ENCODE results near the gene MTHFR. TPM values are rescaled to one million over a fixed set of nuclear protein-coding genes. Genes with fewer than 3 reads are reported as not detected.

Gene MTHFR
- total RNA-seq, 1 donor from 2014 or later = 47.9 TPM

- no peak overlapping the region for H3K4me3 ChIP-seq
- no peak overlapping the region for H3K27ac ChIP-seq
- H3K27me3 ChIP-seq = no peaks in the 10 kb centered on the region
- DNase-seq (ENCODE audit: extremely low spot score in 2 of 2) = no peak
- no peaks in the 10 kb centered on the region for H3K9me3 ChIP-seq
- peaks cover 0 to 16% of the 10 kb centered on the region in 2 donors for H3K36me3 ChIP-seq
- no peaks in the 10 kb centered on the region for H3K4me1 ChIP-seq
- TF ChIP-seq, protein P1, sequence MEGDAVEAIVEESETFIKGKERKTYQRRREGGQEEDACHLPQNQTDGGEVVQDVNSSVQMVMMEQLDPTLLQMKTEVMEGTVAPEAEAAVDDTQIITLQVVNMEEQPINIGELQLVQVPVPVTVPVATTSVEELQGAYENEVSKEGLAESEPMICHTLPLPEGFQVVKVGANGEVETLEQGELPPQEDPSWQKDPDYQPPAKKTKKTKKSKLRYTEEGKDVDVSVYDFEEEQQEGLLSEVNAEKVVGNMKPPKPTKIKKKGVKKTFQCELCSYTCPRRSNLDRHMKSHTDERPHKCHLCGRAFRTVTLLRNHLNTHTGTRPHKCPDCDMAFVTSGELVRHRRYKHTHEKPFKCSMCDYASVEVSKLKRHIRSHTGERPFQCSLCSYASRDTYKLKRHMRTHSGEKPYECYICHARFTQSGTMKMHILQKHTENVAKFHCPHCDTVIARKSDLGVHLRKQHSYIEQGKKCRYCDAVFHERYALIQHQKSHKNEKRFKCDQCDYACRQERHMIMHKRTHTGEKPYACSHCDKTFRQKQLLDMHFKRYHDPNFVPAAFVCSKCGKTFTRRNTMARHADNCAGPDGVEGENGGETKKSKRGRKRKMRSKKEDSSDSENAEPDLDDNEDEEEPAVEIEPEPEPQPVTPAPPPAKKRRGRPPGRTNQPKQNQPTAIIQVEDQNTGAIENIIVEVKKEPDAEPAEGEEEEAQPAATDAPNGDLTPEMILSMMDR (IDR thresholded peaks at IDR 0.05) = no peak
- no peak for TF ChIP-seq POLR2AphosphoS5 (IDR thresholded peaks at IDR 0.05; ENCODE audit: insufficient read depth in 1 of 2, low read depth in 1 of 2)
- no peak for TF ChIP-seq POLR2A (IDR thresholded peaks at IDR 0.05)
- intact Hi-C loops (cut with DNase I) = no loop called here
Measured at GRCh38 chr1:11848373-11848700, 42.6 kb upstream of the MTHFR start.

GRCh38 chr1:11847667-11848372 lies 42.1 kb upstream of the MTHFR start, which contains the start of gene NPPA:
Gene NPPA (minus strand): TSS chr1:11847783. CDS start chr1:11847684, 99 bp downstream.
- Histone ChIP-seq H3K27me3 (no peaks in the 10 kb centered on the region), H3K9me3 (no peaks in the 10 kb centered on the region), H3K4me1 (no peaks in the 10 kb centered on the region), H3K36me3 (peaks cover 0 to 16% of the 10 kb centered on the region in 2 donors), H3K4me3 (no peak within 1 kb of the TSS), H3K27ac (no peak within 1 kb of the TSS)
- intact Hi-C loops (cut with DNase I) = no loop called here
- no peak for TF ChIP-seq POLR2AphosphoS5 (IDR thresholded peaks at IDR 0.05; ENCODE audit: insufficient read depth in 1 of 2, low read depth in 1 of 2)
- TF ChIP-seq, protein P1 (IDR thresholded peaks at IDR 0.05) = no peak
- TF ChIP-seq POLR2A (IDR thresholded peaks at IDR 0.05) = no peak
- DNase-seq (ENCODE audit: extremely low spot score in 2 of 2) = no peak

DNA sequence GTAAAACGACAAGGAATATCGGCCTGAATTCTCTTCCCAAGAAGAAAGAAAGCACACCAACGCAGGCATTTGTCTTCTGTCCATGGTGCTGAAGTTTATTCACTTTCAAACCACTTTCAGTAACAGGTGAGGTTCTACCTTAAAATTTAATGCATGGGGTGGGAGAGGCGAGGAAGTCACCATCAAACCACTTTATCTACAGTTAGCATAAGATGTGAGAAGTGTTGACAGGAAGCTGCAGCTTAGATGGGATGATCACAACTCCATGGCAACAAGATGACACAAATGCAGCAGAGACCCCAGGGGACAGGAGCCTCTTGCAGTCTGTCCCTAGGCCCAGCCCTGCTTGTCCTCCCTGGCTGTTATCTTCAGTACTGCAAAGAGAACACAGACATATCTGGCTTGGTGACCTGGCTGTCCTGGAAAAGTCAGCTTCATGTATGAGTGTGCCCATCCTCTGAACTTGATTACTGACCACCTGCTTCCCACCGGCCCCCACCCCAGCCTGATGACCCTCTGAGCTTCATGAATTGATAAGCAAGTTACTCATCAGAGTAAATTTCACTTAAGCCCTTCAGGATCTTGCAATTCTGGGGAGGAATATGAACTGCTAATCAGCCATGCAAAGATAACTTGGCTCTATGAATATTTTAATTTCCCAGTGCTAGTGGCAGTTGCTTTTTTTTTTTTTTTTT lies 40.0 kb upstream of the MTHFR start:
- Histone ChIP-seq H3K9me3 (no peaks in the 10 kb centered on the region), H3K4me3 (no peak overlapping the region), H3K4me1 (no peaks in the 10 kb centered on the region), H3K36me3 (peaks cover 0 to 32% of the 10 kb centered on the region in 2 donors), H3K27ac (no peak overlapping the region), H3K27me3 (no peaks in the 10 kb centered on the region)
- TF ChIP-seq, protein P1 (IDR thresholded peaks at IDR 0.05) = no peak
- TF ChIP-seq POLR2A (IDR thresholded peaks at IDR 0.05) = no peak
- no peak for DNase-seq (ENCODE audit: extremely low spot score in 2 of 2)
- intact Hi-C loops (cut with DNase I) = no loop called here

- Histone ChIP-seq H3K9me3 (no peaks in the 10 kb centered on the region), H3K27me3 (no peaks in the 10 kb centered on the region), H3K27ac (no peak overlapping the region), H3K4me1 (no peaks in the 10 kb centered on the region), H3K4me3 (no peak overlapping the region), H3K36me3 (peaks cover 0 to 60% of the 10 kb centered on the region in 2 donors)
- DNase-seq (ENCODE audit: extremely low spot score in 2 of 2) = no peak
- intact Hi-C loops (cut with DNase I) = loop anchor here (5.0 kb wide), 1 partner anchor 50 kb away; no protein-coding TSS in a partner anchor
- TF ChIP-seq, protein P1 (IDR thresholded peaks at IDR 0.05) = no peak
- TF ChIP-seq POLR2A (IDR thresholded peaks at IDR 0.05) = no peak
- TF ChIP-seq POLR2AphosphoS5 (IDR thresholded peaks at IDR 0.05; ENCODE audit: insufficient read depth in 1 of 2, low read depth in 1 of 2) = no peak
Measured at GRCh38 chr1:11842154-11843041, 36.6 kb upstream of the MTHFR start.

Data from vagina (tissue), 2 donors.